Stimulated activated CD8-positive, alpha-beta memory T cell treated with anti-CD3 and anti-CD28 coated beads, Interleukin-15, amount 100 ng/mL, for 1 hour (primary cell): ENCODE results near the gene PRLHR.

Source experiments
- DNase-seq: peaks from one replicate; pipeline ENCODE4 v3.0.0-alpha.2; 2020; ENCODE audit warnings: low read depth

PRLHR gene

DNA sequence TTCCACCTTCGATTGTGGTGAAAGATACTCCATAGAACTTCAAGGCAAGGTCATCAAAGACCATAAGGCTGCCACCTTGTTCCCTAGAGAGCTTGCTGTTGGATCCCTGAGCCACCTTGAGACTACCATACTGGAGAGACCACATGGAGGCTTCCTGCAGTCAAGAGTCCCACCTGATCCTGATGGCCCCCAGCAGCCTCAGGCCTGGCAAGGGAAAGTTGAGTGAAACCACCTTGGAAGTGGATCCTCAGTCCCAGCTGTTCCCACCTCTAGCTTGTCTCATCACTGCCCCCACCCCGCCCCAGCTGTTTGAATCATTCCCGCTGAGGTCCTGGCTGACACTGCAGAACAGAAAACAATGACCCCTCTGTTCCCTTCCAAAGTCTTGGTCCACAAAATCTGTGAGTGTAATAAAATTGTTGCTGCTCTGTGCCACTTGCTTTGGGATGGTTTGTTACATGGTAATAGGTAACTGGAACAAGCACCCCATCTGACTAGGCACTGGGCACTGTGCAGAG, 32.0 kb downstream of the PRLHR start:
- no peak for DNase-seq

- no peak for DNase-seq
Measured at GRCh38 chr10:118562851-118563250, 32.6 kb downstream of the PRLHR start.

- no peak for DNase-seq
Measured at GRCh38 chr10:118557946-118558345, 37.5 kb downstream of the PRLHR start.

GRCh38 chr10:118551535-118552100, 43.8 kb downstream of the PRLHR start:
- DNase-seq: no peak

- no peak for DNase-seq
Measured at GRCh38 chr10:118547282-118547681, 48.2 kb downstream of the PRLHR start.

GRCh38 chr10:118546479-118546878, 49.0 kb downstream of the PRLHR start:
- no peak for DNase-seq

- no peak for DNase-seq
Measured at GRCh38 chr10:118545381-118545780, 50.1 kb downstream of the PRLHR start.

- no peak for DNase-seq
Measured at GRCh38 chr10:118544401-118544948, 51.0 kb downstream of the PRLHR start.

GRCh38 chr10:118543714-118544400, 51.6 kb downstream of the PRLHR start:
- no peak for DNase-seq

DNA sequence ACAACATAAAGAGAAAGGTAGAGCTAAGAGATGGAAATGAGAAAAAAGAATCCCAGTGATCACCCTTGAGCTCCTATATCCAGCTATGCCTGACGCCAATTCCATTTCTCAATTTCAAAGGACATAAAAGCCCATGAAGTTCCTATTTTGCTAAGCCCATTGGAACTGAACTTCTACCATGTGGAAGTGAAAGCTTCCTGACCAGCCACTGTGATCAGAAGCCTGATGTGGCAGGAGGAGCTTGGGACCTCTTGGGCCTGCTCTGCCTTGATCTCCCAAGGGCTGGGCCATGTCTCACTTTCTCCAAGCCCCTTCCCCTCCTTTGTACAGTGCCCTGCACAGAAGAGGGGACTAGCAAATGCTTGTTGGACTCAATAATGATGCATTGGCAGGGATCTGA, 52.7 kb downstream of the PRLHR start:
- no peak for DNase-seq

GRCh38 chr10:118542205-118542604, 53.2 kb downstream of the PRLHR start:
- DNase-seq: no peak

DNA sequence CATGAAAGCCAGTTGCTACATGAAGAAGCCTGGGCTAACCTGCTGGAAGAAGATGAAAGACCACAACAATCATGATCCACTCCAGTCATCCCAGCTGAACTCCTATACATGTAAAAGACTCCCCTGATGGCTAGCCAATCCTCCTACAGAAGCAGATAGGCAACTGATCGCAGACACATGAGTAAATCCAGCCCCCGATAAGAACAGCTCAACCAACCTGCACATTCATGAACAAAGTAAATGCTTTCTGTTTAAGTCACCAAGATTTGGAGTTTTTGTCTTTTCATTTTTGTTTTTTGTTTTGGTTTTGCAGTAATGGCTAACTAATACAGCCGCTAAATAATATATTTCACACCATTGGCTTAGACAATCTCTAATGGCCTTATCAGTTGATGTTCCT, 53.7 kb downstream of the PRLHR start:
- DNase-seq: no peak
